GM15510 (cell line): ENCODE data around the gene IER5L.

Source experiments
- POLR2A ChIP-seq: IDR thresholded peaks from 3 replicates; pipeline ENCODE4 v1.6.1; 2011; ENCODE audit warnings: borderline replicate concordance; ENCODE audit not compliant: insufficient read length; ENCODE audit errors: extremely low read depth

Gene IER5L

DNA sequence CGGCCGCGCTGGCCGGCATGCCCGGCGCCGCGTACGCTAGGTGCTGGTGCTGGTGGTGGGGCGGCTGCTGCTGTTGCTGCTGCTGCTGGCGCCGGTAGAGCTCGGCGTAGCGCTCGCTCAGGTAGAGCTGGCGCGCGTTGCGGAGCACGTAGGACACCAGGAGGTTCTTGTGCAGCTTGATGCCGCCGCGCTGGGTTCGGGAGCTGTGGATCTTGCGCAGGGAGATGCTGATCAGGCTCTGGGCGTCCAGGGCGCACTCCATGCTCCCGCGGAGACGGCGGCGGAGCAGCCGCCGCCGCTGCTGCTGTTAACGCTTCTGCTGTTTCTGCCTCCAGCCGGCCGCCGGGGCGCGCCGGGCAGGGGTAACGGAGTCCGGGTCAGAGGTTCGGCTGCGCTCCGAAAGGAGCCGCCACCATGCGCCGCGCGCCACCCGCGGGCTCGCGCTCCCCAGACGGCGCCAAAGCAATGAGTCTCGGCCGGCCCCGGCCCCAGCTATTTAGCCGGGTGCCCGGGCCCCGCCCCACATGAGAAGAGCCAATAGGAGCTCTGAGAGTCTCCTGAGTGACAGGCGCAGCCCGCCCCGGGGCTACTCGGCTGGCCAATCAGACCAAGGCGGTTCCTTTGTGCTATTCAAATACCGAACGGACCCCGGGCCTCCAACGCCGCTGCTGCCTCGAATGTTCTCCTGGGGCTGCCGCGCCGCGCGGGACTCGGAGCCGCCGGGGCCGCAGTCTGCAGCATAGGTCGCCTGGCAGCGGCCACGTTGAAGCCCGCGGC, at the start of gene IER5L:
IER5L (minus strand) TSS at position 471 of the 777 bp plus-strand sequence; CDS start at position 262, 209 bp downstream.
- peak; percentile 92 for TF ChIP-seq POLR2A

DNA sequence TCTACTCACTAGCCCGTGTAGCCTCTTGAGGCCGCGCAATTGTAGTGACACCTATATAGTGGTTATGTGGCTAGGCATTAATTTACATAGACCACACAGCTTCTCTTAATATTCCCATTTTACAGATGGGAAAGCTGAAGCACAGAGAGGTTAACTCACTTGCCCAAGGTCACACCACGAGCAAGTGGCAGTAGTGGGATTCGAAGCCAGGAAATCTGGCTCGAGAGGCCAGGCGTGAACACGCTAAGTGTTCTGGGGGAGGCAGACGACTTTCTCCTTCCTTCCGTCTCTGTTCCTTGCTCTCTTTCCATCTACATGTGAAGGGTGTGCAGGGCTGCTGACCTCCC, 49.8 kb upstream of the IER5L start:
- TF ChIP-seq POLR2A: no peak

DNA sequence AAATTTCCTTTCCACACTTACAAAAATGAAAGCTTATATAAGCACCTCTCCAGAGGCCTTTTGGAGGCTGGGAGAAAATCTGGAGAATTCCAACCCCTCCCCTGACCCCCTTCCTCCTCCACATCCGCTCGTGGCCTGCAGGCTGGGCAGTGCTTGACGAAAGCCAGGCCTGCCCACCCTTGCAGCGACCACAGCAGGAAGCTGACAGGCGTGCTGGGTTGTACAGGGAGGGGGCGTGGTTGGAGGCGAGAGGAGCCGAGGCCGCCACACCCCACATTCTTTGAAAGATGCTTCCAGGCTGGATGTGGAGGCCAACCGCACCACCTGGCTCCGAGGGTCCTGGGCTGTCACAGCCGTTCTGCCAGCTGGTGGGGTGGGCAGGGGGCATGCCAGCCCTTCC, 47.8 kb upstream of the IER5L start:
- TF ChIP-seq POLR2A: no peak

DNA sequence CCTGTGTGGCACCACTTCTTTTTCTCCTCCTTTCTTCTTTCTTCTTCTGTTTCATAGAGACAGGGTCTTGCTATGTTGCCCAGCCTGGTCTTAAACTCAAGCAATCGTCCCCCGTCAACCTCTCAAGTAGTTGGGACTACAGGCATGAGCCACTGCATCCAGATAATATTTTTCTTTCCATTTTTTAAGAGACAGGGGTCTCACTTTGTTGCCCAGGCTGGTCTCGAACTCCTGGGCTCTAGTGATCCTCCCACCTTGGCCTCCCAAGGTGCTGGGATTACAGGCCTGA, 47.4 kb upstream of the IER5L start:
- TF ChIP-seq POLR2A: no peak

DNA sequence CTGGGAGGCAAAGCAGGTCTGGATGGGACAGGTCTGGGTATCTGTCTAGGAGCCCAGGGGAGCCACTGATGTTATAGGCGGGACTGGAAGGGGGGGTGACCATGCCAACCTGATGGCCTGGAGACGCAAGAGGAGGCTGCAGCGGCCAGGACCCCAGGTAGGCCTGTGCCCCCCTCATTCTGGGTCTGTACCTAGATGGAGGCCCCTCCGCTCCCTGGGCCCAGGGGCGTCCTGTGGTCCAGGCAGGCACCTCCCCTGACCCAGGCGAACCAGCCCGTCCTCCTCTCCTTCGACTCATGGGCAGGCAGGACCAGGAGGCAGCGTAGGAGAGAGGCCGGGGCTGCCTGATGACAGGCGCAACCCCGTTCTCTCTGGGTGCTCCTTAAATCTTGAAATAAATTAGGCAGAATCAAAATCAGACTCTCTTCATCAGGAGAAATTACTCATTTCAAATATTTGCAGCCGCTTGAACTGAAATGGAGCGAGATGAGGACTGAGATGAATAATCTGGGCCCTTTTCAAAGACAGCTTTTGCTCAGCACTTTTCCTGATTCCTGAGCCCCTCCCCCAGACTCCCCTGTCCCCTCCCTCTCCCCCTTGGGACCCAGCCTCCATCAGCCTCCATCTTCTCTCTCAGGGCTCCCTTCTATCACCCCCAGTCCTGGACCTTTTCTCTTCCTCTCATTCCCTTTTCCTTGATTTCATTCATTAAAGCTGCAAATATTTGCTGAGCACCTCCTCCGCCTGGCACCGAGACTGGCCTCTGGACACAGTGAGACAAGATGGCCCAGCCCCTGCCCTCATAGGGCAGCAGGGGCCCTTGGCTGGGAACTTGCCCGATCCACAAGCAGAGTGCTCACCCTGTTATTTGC, 46.8 kb upstream of the IER5L start:
- no peak for TF ChIP-seq POLR2A

DNA sequence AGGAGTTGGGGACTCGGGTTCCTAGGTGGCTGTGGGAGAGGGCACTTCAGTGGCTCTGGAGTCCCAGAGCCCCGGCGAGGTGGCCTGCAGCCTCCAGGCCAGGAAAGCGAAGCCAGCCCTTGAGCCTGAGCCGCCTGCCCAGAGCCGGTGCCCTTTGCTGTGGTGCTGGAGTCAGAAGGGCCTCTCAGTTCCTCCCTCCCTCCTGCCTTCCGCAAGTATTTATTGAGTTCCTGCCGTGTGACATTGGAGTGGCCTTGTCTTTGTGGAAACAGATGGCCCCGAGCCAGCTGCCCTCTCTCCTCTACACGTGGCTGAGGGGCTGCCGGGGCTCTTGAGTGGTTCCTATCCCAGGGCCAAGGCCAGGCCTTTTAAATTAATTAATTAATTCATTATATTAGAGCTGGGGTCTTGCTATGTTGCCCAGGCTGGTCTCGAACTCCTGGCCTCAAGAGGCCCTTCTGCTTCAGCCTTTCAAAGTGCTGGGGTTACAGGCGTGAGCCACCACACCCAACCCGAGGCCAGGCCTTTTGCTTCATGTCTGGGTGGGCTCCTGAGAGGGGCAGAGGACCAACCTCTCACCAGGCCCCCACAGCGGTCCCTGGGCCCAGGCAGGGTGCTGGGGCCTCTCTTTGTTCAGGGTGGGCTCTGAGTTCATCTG, 45.6 kb upstream of the IER5L start:
- no peak for TF ChIP-seq POLR2A

DNA sequence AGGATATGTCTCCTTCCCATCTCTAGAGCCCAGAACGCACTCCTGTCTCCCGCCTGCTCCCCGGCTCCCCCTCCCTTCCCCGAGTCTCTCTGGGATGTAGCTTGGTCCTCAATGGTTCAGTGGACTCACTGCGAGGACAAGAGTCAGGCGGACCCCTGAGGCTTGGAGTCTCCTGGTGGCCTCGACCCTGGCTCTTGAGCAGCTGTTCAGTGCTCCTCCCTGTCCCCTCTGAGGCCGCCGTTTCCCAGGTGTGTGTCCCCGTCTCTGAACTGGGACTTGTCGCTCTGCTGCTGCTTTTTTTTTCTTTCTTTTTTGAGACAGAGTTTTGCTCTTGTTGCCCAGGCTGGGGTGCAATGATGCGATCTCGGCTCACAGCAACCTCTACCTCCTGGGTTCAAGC, 44.8 kb upstream of the IER5L start:
- TF ChIP-seq POLR2A: no peak

DNA sequence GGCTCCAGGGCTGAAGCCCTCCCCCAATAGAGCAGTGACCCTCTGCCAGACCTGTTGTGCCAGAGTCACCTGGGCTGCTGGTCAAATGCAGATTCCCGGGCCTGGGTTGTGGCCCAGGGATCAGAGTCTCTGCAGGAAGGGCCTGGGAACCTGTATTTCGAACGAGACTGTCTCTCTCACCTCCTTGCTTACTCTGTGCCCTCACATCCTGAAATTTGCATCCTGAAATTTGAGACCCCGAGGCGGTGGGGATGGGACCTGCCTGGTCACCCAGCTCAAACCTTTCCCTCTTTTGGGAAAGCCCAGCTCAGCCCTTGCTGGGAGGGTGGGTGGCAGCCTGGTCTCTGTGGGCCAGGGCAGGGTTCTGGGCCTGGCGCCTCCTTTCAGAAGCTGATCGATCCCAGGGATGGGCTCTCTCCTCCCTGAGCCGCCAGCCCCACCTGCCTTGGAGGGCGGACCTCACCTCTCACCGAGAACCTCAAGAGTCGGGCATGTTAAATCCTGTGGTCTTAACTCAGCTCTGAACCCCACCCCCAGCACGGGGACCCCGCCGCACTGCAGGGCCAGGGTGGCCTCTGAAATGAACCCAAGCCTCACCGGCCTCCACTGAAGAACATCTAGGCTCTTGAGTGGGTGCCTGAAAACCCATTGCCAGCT, 44.0 kb upstream of the IER5L start:
- TF ChIP-seq POLR2A: no peak

DNA sequence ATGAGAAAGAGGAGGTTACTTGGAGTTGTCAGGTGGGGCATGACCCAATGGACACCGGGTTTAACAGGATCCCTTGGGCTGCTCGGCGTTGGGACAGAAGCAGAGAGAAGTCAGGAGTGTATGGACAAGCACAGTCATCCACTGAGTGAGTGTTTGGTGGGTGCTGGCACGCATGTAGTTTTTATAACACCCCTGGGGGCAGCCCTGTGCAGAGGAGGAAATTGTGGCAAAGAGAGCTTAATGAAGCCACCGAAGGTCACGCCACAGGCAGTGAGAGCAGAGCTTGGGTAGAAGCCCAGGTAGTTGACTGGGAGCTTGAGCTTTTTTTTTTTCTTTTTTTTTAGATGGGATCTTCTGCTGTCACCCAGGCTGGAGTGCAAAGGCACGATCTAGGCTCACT, 43.2 kb upstream of the IER5L start:
- TF ChIP-seq POLR2A: no peak

DNA sequence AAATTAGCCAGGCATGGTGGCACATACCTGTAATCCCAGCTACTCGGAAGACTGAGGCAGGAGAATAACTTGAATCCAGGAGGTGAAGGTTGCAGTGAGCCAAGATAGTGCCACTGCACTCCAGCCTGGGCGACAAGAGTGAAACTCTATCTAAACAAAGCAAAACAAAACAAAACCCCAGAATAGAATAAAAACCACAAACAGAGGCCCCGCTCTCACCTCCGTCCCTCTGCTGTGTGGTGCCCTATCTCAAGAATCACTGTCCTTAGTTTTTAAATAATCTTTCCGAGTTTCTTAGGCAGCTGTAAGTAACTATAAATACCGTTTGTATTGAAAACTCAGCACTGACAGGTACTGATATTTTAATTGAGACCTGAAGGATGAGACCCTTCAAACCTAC, 42.7 kb upstream of the IER5L start:
- TF ChIP-seq POLR2A: no peak

DNA sequence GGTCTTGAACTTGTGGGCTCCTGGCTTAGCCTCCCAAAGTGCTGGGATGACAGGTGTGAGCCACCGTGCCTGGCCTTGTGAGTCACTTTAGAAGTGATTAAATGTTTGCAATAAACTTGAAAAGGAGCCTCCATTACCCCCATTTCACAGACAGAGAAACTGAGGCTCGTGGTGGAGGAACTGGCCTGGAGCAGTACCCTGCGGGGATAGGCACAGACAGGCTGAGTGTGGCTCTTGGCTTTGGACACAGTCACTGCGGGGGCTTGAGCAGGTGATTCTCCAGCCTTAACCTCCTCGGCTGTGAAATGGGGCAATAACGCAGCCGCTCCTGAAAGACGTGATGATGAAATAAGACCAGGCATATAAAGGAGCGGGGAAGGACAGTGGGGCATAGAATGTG, 40.9 kb upstream of the IER5L start:
- no peak for TF ChIP-seq POLR2A

DNA sequence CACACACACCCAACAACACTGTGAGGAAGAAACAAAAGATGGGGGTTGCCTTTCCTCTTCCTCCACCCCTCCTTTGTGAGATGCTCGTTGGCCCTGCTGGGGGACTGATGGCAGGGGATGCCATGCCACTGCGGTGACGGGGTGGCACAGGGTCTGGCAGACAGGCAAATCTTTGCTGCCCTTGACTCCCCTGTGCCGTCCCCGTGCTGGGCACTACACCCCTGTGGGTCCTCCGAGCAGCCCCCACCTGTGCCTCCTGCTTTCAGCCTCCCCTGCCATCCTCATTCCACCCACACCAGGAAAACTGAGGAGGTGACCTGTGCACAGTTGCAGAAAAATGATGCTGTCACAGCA, 40.2 kb upstream of the IER5L start:
- TF ChIP-seq POLR2A: no peak

DNA sequence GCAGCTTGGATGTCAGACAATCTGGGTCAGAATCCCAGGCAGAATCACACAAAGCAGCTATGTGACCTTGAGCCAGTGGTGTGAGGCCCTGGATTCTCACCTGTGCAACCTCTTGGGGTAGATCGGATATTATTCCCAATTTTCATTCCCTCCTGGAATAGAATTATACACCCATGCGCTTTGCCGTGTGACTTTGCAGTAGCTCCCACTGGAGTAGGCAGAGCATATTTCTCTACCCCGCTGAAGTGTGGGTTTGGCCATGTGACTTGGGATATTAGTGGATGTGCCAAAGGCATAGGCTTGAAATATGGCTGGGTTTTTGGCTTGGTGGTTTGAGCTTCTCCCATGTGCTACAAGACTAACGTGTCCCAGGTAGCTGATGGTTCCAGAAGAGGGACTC, 35.5 kb upstream of the IER5L start:
- no peak for TF ChIP-seq POLR2A

DNA sequence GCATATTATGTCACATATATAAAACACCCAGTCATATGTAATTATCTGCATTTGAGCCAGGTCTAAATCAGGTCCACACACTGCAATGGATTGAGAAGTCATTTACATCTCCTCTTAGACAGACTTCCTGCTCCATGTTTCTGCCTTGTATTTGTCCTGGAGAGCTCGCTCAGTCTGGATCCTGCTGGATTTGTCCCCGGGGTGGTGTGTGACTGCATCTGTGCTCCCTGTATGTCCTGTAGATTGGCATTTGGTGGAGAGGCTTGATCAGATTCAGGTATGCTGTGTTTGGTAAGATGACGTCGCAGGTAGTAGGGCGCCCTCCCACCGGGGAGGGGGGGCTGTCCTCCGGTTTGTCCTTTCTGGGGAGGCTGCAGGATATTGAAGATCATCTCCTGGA, 33.6 kb upstream of the IER5L start:
- no peak for TF ChIP-seq POLR2A

DNA sequence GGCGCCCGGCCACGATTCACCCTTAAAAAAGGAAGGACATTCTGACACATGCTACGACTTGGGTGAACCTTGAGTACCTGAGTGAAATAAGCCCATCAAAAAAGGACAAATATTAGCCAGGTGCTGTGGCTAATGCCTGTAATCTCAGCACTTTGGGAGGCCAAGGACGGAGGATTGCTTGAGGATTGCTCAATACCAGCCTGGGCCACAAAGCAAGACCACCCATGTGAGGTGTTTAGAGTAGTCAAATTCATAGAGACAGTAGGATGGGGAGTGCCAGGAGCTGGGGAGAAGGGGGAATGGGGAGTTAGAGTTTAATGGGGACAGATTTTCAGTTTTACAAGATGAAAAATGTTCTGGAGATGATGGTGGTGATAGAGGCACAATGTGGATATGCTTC, 32.1 kb upstream of the IER5L start:
- TF ChIP-seq POLR2A: no peak
